NCI-H1436 treated with DMSO at 0.1 percent for 48 hours (cell line): ENCODE results near the gene ADD2.
"Not testable (repeated sequence)": the region's sequence is repeated elsewhere in the genome, so short reads cannot be mapped to it uniquely, and the experiment has no call there.

Source experiments
- DNase-seq: peaks from one replicate; lab custom pipeline; 2025; lab: John Stamatoyannopoulos, UW

The ADD2 gene

DNA sequence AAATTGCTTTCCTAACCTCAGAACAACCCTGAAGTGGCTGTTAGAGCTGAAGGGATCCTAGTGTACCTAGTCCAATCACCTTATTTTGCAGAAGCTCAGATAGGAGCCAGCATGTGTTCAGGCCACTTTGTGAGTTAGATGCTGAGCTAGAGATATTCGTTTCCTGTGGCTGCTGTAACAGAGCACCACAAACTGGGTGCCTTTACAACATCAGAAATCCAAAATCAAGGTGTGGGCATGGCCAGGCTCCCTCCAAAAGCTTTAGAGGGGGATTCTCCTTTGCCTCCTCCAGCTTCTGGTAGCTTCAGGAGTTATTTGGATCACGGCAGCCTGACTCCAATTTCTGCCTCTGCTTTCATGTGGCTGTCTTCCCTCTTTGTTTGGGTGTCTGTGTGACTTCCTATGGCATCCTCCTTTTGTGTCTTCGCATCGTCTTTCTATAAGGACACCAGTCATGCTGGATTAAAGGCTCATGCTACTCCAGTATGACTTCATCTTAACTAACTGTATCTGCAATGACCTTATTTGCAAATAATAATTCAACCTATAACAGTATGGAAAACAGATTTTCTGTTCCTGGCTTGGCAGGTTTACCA is 128.1 kb downstream of the ADD2 start:
- no peak for DNase-seq

DNA sequence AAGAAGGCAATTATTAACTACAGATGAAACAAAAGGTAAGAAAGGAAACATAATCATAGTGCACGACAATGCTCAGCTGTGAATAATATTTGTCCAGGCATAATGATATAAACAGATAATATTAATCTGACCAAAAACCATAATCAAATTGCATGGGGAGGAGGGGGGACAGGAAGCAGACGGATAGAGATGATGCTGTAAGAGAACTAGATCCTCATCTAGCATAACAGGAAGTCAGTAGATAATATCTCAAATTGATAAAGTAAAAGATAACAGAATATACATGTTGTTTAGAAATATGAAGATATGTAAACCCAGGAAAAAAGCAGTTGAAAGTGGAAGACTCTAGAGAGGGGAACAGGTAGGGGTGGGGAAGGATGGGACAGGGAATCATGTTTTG is 129.4 kb downstream of the ADD2 start:
- no peak for DNase-seq

- no peak for DNase-seq
These were observed 134.5 kb downstream of the ADD2 start for GRCh38 chr2:70633508-70633907.

- DNase-seq: no peak
These were observed 135.0 kb downstream of the ADD2 start for GRCh38 chr2:70632966-70633365.

GRCh38 chr2:70632388-70632787 is 135.6 kb downstream of the ADD2 start:
- DNase-seq: no peak

GRCh38 chr2:70630761-70631160 is 137.2 kb downstream of the ADD2 start:
- DNase-seq: no peak

DNA sequence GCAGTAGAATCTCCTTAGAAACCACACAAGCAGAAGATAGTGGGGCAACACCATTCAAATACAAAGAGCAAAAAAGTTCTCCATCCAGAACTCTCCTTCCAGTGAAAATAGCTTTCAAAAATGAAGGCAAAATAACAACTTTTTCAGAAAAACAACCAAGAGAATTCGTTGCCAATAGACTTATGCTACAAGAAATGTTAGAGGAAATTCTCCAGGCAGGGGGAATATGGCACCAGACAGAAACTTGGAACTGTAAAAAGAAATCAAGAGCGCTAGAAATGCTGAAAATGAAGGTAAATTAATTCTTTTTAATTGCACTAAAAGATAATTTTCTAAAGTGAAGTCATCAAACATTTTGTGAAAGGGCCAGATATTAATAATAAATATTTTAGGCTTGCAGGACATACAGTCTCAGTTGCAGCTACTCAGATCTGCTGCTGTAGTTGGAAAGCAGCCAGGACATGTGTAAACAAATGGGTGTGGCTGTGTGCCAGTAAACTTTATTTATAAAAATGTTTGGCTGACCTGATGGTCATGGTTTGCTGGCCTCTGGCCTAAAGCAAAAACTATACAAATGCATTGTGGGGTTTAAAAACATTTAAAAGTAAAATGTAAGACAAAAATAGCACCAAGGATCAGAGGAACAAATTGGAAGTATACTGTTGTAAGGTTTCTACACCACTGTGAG is 140.6 kb downstream of the ADD2 start:
- no peak for DNase-seq

GRCh38 chr2:70626254-70626990 is 141.6 kb downstream of the ADD2 start:
- no peak for DNase-seq

- not testable (repeated sequence) for DNase-seq
These were observed 146.5 kb downstream of the ADD2 start for GRCh38 chr2:70621536-70621935.

DNA sequence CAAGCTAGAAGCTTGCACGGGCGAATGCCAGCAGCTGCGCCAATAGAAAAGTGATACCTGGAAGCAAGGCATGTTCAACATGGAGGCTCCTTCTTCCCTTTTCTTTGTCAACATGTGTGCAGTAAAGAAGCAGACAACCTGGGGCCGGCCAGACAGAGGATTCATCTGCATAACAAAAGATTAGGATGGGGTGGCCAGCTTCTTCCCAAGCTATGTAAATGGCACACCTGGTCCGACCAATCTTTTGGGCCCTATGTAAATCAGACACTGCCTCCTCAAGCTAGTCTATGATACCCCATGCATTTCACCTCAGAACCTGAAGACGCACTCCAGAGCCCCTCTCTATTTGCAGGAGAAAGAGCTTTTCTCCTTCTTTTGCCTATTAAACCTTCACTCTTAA is 148.0 kb downstream of the ADD2 start:
- DNase-seq: no peak

GRCh38 chr2:70619167-70619566 is 148.8 kb downstream of the ADD2 start:
- no peak for DNase-seq

DNA sequence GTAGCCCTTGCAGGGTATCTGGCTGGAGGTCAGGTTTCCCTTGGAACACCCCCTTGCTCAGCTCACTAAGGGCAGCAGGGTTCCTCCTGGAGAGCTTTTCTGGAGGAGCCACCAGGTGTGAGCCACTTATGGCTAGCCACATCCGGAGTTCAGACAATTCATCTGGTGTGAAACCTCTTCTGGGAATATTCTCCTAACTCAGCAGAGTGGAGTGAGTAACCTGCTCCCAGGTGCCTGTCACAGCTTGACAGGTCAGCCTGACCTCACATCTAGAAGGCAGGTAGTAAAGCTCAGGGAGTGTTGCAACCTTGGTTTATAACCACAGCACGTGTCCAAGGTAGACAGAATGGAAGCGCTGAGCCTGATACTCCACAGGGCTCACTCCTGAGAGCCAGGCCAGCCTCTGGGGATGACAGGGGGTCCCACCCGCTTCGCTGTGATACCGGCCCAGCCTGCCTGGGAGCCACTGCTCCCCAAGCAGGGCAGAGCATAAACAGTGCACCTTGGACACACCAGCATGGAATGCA is 151.8 kb downstream of the ADD2 start:
- DNase-seq: no peak

DNA sequence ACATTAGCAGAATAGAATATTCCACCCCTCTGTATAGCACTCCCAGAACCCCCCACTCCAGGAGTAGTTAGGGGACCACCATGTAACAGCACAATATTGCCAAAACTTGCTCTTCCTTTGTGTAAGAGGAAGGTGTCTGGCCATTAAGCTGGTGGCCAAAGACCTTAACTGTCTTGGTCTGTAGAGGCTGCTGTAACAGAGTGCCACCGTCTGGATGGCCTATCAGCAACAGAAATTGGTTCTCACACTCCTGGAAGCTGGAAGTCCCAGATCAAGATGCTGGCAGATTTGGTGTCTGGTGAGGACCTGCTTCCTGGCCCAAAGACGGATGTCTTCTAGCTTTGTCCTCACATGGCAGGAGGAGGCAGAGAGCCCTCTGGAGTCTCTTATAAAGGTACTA is 152.8 kb downstream of the ADD2 start:
- no peak for DNase-seq

DNA sequence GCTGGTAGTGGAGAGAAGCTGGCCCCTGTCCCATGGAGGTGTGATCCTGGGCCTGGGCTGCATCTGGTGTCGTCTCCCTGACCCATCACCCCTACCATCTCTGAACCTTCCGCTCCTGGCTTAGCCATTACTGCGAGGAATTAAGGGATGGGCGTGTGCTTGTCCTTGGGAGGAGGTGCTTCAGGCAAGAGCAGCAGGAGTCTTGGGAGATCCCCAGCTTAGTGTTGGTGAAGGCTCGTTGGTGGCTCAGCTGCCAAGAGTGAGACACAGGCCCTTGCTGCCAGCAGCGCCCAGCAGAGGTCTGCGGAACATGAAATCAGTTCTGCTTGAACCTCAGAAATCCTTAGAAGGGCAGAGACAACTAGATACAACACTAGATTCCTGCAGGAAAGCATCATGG is 154.5 kb downstream of the ADD2 start:
- no peak for DNase-seq

DNA sequence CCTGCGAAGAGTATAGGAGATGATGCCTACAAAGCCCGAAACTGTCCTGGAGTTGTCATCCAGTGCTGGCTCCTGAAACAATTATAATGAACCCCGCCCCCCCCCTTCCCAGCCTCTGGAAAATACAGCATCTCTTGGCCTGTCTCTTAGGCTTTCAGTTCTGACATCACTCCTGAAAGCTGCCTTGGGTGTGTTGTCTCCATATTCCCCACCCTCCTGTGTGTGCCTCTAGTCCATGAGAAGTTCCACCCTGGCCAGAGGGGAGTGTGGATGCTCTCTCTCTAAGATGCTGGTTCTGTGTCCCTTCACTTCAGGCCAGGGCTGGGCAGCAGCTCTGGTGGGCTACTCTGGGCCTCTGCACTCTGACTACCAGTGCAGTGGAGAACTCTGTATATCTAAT is 155.4 kb downstream of the ADD2 start:
- no peak for DNase-seq

GRCh38 chr2:70608373-70608772 is 159.6 kb downstream of the ADD2 start:
- DNase-seq: no peak

DNA sequence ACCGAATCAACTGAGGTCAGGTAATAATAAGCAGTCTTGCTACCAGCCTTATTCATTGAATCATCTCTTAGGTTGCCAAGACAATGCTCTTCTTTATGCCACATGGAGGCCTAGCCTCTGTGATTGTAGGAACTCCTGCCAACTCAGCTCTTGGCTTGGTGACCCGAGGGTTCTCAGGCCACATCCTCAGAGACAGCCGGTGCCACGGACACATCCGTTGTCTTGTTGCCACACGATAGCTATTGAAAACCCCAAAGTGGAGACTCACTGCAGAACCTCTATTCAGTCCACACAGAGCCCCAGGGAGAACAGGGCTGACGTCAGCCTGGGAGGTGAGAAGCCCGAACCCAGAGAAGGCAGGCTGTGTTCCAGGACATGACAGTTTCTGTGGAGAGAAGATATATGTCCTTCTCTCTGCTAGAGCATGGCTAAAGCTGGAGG is 160.9 kb downstream of the ADD2 start:
- DNase-seq: no peak
